Suprapubic skin (tissue), 4 donors: ENCODE data around the gene IQCH. TPM values are rescaled to one million over a fixed set of nuclear protein-coding genes. Genes with fewer than 3 reads are reported as not detected.

Experiments used
- DNase-seq, 2 donors: peaks; one replicate each; pipeline ENCODE4 v3.0.0-alpha.2; 2019; ENCODE audit warnings: low spot score in 2 of 2
- H3K27ac ChIP-seq: fragments of 200-600 bp; sonication (generic); one replicate; pipeline ENCODE4 v1.5.1; 2019
- H3K27me3 ChIP-seq: fragments of 200-600 bp; sonication (generic); one replicate; pipeline ENCODE4 v1.5.1; 2019
- H3K36me3 ChIP-seq: fragments of 200-600 bp; sonication (generic); one replicate; pipeline ENCODE4 v1.5.1; 2019
- H3K4me1 ChIP-seq: fragments of 200-600 bp; sonication (generic); one replicate; pipeline ENCODE4 v1.5.1; 2019
- H3K4me3 ChIP-seq: fragments of 200-600 bp; sonication (generic); one replicate; pipeline ENCODE4 v1.5.1; 2019; ENCODE audit warnings: mild to moderate bottlenecking
- H3K9me3 ChIP-seq: fragments of 200-600 bp; sonication (generic); one replicate; pipeline ENCODE4 v1.5.1; 2019
- EP300 ChIP-seq: sonication (generic); formaldehyde crosslinking; IDR thresholded peaks from one replicate; pipeline ENCODE4 v1.6.1; 2017; ENCODE audit warnings: antibody characterized with exemption
- POLR2A ChIP-seq, 2 donors: fragments of 450-650 bp; IDR thresholded peaks; one replicate each; pipeline ENCODE4 v1.6.1; 2017; ENCODE audit warnings: antibody characterized with exemption in 2 of 2, mild to moderate bottlenecking in 2 of 2, moderate library complexity in 2 of 2
- POLR2AphosphoS5 ChIP-seq, 3 donors: sonication (generic); formaldehyde crosslinking; IDR thresholded peaks; one replicate each; pipeline ENCODE4 v1.6.1; 2017; ENCODE audit warnings: antibody characterized with exemption in 3 of 3
- WGBS: methylation state at CpG from one replicate; pipeline ENCODE4 v1.1.5; 2018; 5-methylcytosine and 5-hydroxymethylcytosine counted together
- total RNA-seq, 4 donors: library from RNA; depleted of rRNA; stranded (reverse); fragments of >200 nt; gene quantifications; one replicate each; pipeline ENCODE4 v1.1.0, GENCODE V29; 2016
- TF ChIP-seq, protein P1 (sequence below), 2 donors: fragments of 200-600 bp in 1 of 2; fragments of 450-650 bp in 1 of 2; sonication (generic) in 1 of 2; IDR thresholded peaks; one replicate each; pipeline ENCODE4 v1.5.1; 2016 to 2019; ENCODE audit warnings: antibody characterized with exemption in 2 of 2, mild to moderate bottlenecking in 1 of 2, moderate library complexity in 1 of 2

IQCH gene
- total RNA-seq, 4 donors from 2014 or later = 1.4 to 3.1 (median 2.2) TPM

DNA sequence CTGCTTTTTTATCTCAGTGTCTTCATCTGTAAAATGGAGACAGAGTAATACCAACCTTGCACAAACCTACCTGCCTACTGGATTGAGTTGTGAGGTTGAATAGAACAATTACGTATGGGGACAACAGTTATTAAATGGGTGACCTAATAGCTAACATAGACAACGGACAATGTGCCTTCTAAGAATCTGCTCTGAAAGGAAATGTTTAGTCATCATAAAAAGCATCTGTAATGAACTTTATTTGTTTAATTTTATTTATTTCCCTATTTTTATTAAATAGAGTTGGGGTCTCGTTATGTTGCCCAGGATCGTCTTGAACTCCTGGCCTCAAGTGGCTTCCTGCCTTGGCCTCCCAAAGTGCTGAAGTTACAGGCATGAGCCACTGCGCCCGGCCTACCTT, 207.1 kb downstream of the IQCH start:
- peaks cover 21% of the 10 kb centered on the region for H3K4me1 ChIP-seq
- DNase-seq = no peak
- WGBS = 94% methylated on average over 6 of the region's 6 CpGs
- H3K27ac ChIP-seq = no peak overlapping the region
- H3K9me3 ChIP-seq = no peaks in the 10 kb centered on the region
- H3K36me3 ChIP-seq = no peaks in the 10 kb centered on the region
- H3K27me3 ChIP-seq = no peaks in the 10 kb centered on the region
- H3K4me3 ChIP-seq = no peak overlapping the region
- no peak for TF ChIP-seq EP300
- TF ChIP-seq, protein P1, sequence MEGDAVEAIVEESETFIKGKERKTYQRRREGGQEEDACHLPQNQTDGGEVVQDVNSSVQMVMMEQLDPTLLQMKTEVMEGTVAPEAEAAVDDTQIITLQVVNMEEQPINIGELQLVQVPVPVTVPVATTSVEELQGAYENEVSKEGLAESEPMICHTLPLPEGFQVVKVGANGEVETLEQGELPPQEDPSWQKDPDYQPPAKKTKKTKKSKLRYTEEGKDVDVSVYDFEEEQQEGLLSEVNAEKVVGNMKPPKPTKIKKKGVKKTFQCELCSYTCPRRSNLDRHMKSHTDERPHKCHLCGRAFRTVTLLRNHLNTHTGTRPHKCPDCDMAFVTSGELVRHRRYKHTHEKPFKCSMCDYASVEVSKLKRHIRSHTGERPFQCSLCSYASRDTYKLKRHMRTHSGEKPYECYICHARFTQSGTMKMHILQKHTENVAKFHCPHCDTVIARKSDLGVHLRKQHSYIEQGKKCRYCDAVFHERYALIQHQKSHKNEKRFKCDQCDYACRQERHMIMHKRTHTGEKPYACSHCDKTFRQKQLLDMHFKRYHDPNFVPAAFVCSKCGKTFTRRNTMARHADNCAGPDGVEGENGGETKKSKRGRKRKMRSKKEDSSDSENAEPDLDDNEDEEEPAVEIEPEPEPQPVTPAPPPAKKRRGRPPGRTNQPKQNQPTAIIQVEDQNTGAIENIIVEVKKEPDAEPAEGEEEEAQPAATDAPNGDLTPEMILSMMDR (IDR thresholded peaks at IDR 0.05) = no peak
- TF ChIP-seq POLR2AphosphoS5 (IDR thresholded peaks at IDR 0.05) = no peak
- TF ChIP-seq POLR2A (IDR thresholded peaks at IDR 0.05) = no peak

DNA sequence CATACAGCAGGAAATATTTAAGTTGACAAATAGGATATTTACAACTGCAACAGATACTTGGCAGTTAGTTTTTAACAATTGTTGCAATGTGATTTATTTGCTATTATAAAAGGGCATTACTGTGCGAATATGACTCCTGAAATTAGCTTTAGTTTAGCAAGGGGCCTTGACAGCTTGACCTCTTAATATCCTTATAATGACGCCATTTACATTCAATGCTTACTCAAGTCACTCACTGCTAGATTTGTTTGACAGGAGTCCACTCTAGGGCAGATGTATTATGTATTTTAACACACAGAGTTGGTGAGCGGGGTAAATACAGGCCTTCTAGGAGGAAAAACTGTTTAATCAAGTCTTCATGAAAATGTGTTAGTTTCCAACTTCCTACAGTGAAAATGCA, 208.3 kb downstream of the IQCH start:
- H3K36me3 ChIP-seq = no peaks in the 10 kb centered on the region
- H3K27me3 ChIP-seq = no peaks in the 10 kb centered on the region
- no peak for DNase-seq
- H3K4me3 ChIP-seq = no peak overlapping the region
- 95% methylated on average over 3 of the region's 3 CpGs for WGBS
- no peaks in the 10 kb centered on the region for H3K9me3 ChIP-seq
- no peak overlapping the region for H3K27ac ChIP-seq
- no peak for TF ChIP-seq EP300
- TF ChIP-seq, protein P1 (IDR thresholded peaks at IDR 0.05) = no peak
- TF ChIP-seq POLR2AphosphoS5 (IDR thresholded peaks at IDR 0.05) = no peak
- no peak for TF ChIP-seq POLR2A (IDR thresholded peaks at IDR 0.05)
- H3K4me1 ChIP-seq = peaks cover 22% of the 10 kb centered on the region

DNA sequence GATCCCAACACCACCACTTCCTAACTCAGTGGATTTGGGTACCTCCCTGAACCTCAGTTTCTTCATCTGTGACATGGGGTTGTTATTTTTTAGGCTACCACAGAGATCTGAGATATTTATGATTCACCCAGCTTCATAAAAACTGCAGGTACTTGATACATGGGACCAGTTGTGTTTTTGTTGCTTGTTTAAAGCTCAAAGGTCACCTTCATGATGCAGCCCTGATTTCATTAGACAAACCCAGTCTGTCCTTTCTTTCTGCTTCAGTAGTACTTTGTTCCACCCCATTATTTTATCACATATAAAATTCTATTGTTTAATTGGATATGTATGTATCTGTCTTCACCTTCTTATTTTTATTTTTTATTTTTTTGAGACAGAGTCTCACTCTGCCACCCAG, 208.9 kb downstream of the IQCH start:
- H3K4me1 ChIP-seq = peaks cover 26% of the 10 kb centered on the region
- H3K9me3 ChIP-seq = no peaks in the 10 kb centered on the region
- no peaks in the 10 kb centered on the region for H3K36me3 ChIP-seq
- no peak for DNase-seq
- TF ChIP-seq EP300 = no peak
- no peak for TF ChIP-seq POLR2AphosphoS5 (IDR thresholded peaks at IDR 0.05)
- no peaks in the 10 kb centered on the region for H3K27me3 ChIP-seq
- H3K4me3 ChIP-seq = no peak overlapping the region
- H3K27ac ChIP-seq = no peak overlapping the region

DNA sequence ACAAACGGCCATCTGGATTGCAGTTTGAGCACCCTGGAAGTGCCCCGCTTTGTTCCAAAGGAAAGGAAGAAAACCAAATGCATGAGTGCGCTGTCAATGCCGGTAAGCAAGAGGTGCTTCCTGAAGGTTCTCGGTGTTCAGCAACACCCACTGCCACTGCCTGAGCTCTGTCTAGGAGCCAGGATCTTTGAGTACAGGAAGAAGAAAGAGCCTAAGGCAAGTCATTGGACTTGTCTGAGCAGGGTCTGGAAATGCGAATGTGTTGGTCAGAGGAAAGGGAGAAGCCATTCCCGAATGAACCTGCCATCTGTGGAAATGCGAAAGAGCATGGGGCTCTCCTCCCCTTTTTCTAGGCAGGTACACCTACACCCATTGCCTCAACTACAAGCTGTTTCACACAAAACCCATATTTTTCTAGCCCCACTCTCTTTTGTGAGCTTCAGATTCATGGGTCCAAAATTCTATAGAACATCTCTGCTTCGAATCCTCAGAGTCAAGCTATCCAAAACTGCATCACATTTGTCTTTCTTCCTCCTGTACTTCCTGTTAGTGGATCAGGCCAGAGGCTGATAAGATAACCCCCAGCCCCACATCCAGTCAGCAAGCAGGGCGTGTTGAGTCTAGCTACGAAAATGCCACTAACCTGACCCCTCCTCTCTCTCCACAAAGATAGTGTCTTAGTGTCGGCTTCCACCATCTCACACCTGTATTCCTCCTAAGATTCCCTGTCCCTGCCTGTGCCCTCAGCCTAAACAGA, 210.8 kb downstream of the IQCH start:
- no peaks in the 10 kb centered on the region for H3K36me3 ChIP-seq
- peak overlapping the region; percentile 3 for H3K27ac ChIP-seq
- DNase-seq = no peak
- 60% methylated on average over 11 of the region's 12 CpGs for WGBS
- H3K4me3 ChIP-seq = peak overlapping the region; percentile 7
- peaks cover 29% of the 10 kb centered on the region for H3K4me1 ChIP-seq
- no peaks in the 10 kb centered on the region for H3K27me3 ChIP-seq
- H3K9me3 ChIP-seq = no peaks in the 10 kb centered on the region
- TF ChIP-seq, protein P1 (IDR thresholded peaks at IDR 0.05) = no peak
- TF ChIP-seq POLR2A (IDR thresholded peaks at IDR 0.05) (no peak), POLR2AphosphoS5 (IDR thresholded peaks at IDR 0.05) (no peak), EP300 (no peak)

DNA sequence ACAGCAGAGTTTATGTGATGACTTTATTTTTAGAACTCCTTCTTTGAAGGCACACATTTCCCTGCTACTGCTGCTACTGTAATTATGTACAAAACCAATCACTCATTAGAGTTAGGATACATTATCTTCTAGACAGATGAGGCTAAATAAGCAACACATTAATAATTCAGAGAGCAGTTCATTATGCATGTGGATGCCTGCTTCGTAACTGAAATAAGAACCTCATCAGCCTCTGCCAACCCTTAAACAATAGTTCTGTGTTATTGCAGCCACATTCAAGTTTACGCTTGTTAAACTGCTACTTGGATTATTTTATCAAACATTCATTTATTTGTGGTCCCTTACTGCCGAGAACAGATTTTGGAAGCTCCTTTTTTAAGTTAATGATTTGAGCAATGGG, 213.8 kb downstream of the IQCH start:
- Histone ChIP-seq H3K27ac (peak overlapping the region; percentile 15), H3K9me3 (no peaks in the 10 kb centered on the region), H3K4me3 (no peak overlapping the region), H3K4me1 (peaks cover 34% of the 10 kb centered on the region), H3K36me3 (no peaks in the 10 kb centered on the region), H3K27me3 (no peaks in the 10 kb centered on the region)
- no peak for DNase-seq
- WGBS = 47% methylated on average over 3 of the region's 3 CpGs
- TF ChIP-seq, protein P1 (IDR thresholded peaks at IDR 0.05) = no peak
- no peak for TF ChIP-seq POLR2AphosphoS5 (IDR thresholded peaks at IDR 0.05)
- no peak for TF ChIP-seq POLR2A (IDR thresholded peaks at IDR 0.05)
- no peak for TF ChIP-seq EP300
